GM10847 (cell line): ENCODE data around the gene TRAF7.

Experiments
- POLR2A ChIP-seq: IDR thresholded peaks from 2 replicates; pipeline ENCODE4 v1.6.1; 2011; ENCODE audit not compliant: insufficient read length; ENCODE audit errors: extremely low read depth

The TRAF7 gene

DNA sequence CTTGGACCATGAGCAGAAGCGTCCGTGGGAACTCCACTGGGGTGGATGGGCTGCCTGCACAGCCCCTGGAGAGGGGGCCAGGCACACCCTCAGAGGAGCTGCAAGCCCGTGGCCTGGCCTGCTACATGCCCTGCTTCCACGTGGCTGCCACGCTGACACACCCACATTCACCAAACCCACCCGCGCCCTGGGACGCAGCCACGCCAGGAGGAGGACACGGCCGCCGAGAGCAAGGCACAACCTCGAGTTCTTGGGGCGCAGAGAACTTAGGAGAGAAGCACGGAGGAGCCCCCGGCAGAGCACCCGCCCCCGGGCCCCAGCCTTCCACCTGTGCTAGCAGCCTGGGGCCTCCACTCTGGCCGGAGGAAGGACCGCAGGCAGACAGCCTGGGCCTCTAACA, 22.0 kb downstream of the TRAF7 start:
- TF ChIP-seq POLR2A: no peak

GRCh38 chr16:2178321-2179106, 22.9 kb downstream of the TRAF7 start:
- no peak for TF ChIP-seq POLR2A

- TF ChIP-seq POLR2A: no peak
Observed at GRCh38 chr16:2179107-2179501, 23.5 kb downstream of the TRAF7 start.

DNA sequence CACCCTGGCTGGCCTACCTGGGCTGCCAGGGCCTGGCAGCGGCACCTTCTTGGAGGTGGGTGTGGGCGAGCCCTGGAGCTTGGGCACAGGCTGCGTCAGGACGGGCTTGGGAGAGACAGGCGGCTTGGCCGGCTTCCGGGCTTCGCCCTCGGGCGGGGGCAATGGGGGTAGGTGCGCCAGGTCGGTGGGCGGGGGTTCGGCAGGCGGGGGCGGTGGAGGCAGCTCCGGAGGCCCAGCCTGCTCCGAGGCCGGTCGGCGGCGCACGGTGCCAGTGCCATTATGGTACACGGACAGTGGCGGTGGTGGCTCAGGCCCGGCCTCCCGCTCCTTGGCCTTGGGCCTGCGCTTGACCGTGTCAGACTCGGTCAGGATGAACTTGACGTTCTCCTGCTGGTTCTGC, 24.0 kb downstream of the TRAF7 start:
- TF ChIP-seq POLR2A: no peak

DNA sequence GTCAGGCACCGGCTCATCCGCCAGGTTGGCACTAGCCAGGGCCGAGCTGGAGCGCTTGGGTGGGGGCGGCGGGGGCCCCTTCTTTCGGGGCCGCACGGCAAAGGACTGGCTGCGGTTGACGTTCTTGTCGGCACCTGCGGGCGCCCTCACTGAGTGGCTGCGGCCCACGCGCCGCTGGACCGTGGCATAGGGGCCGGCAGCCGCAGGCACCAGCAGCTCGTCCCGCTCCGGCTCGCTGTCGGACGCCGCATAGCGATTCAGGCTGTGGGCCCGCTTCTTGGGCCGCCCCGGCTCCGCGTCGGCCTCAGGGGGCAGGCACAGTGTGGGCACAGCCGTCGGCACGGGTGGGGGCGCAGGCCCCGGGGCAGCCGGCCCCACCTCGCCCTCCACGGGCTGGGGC, 24.9 kb downstream of the TRAF7 start:
- no peak for TF ChIP-seq POLR2A

DNA sequence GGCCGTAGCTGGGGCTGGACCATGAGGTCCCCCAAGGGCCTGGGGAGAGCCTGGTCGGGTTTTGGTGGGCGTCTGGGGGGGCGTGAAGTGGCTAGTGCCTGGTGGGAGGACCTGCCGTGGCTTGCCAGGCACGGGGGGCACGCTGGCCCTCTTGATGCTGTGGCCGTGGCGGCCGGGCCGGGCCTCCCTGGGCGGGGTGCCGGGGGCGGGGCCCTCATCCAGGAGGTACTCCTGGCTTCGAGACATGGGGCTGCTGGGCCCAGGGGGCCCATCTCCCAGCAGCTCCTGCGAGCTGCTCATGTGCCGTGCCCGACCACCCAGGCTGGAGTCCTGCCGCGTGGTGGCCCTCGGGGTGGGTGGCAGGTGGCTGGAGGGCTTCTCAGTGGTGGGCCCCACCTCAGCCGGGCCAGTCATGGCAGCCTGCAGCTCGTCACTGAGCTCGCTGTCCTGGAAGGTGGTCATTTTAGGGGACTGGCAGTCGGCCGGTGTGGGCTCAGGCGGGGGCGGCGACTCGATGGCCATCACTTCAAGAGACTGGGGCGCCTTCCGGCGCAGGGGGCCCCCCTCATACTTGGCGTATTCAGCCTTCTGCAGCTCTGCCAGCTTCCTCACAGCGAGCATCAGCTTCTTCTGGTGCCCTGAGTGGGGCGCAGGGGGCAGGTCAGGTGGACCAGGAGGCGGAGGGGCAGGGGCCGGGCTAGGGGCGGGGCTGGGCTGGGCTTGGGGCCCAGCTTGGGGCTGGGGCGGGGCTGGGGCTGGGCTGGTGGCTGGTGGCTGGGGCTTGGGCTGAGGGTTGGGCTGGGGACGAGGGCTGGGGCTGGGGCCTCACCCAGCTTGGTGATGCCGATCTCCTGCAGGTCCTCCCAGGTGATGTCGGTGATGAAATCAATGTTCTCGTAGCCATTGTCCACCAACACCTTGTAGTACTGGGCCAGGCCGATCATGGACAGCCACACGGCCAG, 25.7 kb downstream of the TRAF7 start:
- no peak for TF ChIP-seq POLR2A

DNA sequence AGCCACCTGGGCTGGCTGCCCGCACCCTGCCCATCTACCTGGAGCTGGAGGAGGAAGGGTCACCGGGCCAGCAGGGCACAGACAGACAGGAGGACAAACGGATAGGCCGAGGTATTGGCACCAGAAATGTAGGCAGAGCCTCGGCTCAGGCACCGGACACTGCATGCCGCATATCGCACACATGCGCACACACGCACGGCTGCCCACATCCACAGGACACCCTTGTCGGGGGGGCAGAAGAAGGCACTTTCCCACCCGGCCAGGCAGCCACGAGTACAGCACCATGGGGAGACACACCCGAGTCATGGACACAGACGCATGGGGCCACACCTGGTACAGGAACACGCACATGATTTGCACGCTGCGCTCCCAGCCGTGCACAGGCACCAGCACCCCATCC, 26.4 kb downstream of the TRAF7 start:
- no peak for TF ChIP-seq POLR2A

GRCh38 chr16:2183671-2184070, 28.1 kb downstream of the TRAF7 start:
- TF ChIP-seq POLR2A: no peak

DNA sequence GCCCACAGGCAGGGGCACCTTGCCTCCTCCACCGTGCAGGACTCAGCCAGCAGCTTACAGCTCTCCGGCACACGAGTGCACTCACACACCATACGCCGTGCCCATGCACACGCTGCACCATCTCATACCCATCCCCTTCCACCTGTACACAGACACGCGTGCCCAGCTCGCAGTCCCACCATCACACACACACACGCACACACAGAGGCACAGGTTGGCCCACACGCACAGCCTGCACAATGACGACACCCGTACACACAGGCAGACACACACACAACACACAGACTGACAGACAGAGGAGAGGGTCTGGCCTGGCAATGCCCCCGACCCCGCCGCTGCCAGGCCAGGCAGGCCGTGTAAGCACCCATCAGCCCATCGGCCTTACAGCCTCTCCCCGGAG, 28.8 kb downstream of the TRAF7 start:
- TF ChIP-seq POLR2A: no peak

GRCh38 chr16:2184962-2185361, 29.4 kb downstream of the TRAF7 start:
- no peak for TF ChIP-seq POLR2A

- TF ChIP-seq POLR2A: no peak
Observed at GRCh38 chr16:2186064-2186463, 30.5 kb downstream of the TRAF7 start.

GRCh38 chr16:2186505-2186904, 30.9 kb downstream of the TRAF7 start:
- TF ChIP-seq POLR2A: no peak

DNA sequence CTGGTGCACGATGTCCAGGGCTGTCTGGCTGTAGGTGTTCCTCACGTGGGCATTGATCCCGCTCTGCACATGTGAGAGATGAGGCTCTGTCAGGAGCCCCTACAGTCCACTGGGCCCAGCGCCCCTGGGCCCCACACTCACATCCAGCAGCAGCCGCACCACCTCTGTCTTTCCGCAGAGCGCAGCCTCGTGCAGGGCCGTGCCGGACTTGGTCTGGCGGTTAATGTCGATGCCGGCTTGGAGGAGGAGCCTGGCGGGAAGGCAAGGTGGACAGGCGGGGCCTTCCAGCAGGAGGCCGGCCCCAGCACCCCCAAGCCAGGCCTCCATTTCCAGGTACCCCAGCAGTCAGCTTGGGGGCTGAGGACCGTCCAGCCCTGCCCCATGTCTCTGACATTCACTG, 31.6 kb downstream of the TRAF7 start:
- no peak for TF ChIP-seq POLR2A

- no peak for TF ChIP-seq POLR2A
Observed at GRCh38 chr16:2188395-2188794, 32.8 kb downstream of the TRAF7 start.

- no peak for TF ChIP-seq POLR2A
Observed at GRCh38 chr16:2189252-2189893, 33.8 kb downstream of the TRAF7 start.

DNA sequence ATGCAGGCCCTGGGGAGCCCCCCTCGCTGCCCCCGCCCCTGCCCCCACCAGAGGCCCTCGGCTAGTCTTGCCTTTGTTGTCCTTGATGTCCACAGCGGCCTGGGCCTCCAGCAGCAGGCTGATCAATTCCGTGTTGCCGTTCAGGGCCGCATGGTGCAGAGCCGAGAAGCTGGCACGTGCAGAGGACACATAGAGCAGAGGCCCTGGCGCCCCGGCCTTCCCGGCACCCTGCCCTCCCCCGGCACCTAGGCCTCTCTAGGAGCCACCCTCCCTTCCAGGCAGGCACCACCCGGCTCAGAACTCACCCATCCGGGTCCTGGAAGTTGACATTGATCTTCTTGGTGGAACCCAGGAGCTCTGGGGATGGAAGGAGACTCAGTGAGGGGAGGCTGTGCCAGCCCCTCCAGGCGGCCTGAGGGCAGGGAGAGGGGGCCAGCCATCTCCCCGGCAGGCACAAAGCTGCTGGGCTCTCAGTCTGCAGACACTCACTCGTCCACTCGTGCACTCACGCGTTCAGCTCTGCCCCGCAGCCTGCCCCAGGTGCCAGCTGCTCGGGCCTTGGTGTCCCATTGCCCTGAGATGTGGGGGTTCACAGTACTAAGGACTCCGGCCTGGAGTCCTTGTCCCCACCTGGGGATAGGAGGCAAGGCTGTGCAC, 34.5 kb downstream of the TRAF7 start:
- no peak for TF ChIP-seq POLR2A
